A673 (cell line): ENCODE data around the gene TFR2. TPM values are rescaled to one million over a fixed set of nuclear protein-coding genes. Genes with fewer than 3 reads are reported as not detected.
A peak's percentile ranks its signal among the peaks of the same experiment; 100 is the strongest.

Source experiments
- BruUV-seq: library from RNA; stranded (reverse); fragments of 400-500 nt; replicated peaks from 2 replicates; lab custom pipeline; 2021; lab: Mats Ljungman, UMichigan
- CTCF ChIA-PET: fragments of 300-600 bp; sonication (Branson Sonifier 250); formaldehyde crosslinking; loops from one replicate; lab custom pipeline; 2022; ENCODE audit warnings: antibody characterized with exemption; lab: Charles Lee
- POLR2A ChIA-PET: fragments of 300-600 bp; sonication (Branson Sonifier 250); formaldehyde crosslinking; loops from one replicate; lab custom pipeline; 2022; ENCODE audit warnings: antibody characterized with exemption; ENCODE audit not compliant: low non-redundant PET; lab: Charles Lee
- DNase-seq: peaks from one replicate; pipeline ENCODE4 v3.0.0-alpha.2; 2015; ENCODE audit warnings: low spot score
- H3K27ac ChIP-seq: fragments of 200-600 bp; sonication (generic); 2 replicates; pipeline ENCODE4 v1.5.1; 2016; ENCODE audit warnings: mixed run types, low read depth, mild to moderate bottlenecking, mixed read lengths, antibody characterized with exemption, low read length; ENCODE audit not compliant: poor library complexity, severe bottlenecking
- H3K27me3 ChIP-seq: fragments of 200-600 bp; sonication (generic); replicated peaks from 2 replicates; pipeline ENCODE4 v1.6.1; 2017; ENCODE audit warnings: mixed run types, low read depth, mild to moderate bottlenecking, mixed read lengths, antibody characterized with exemption, low read length; ENCODE audit not compliant: insufficient read depth, poor library complexity
- H3K36me3 ChIP-seq: fragments of 200-600 bp; sonication (generic); 2 replicates; pipeline ENCODE4 v1.6.1; 2016; ENCODE audit warnings: mixed run types, mild to moderate bottlenecking, mixed read lengths, antibody characterized with exemption, low read length; ENCODE audit not compliant: insufficient read depth, poor library complexity, severe bottlenecking
- H3K4me1 ChIP-seq: fragments of 200-600 bp; sonication (generic); 2 replicates; pipeline ENCODE4 v1.6.1; 2017; ENCODE audit warnings: mixed run types, mild to moderate bottlenecking, mixed read lengths, antibody characterized with exemption, low read length; ENCODE audit not compliant: insufficient read depth, poor library complexity, severe bottlenecking
- H3K4me3 ChIP-seq: fragments of 200-600 bp; sonication (generic); 2 replicates; pipeline ENCODE4 v1.5.1; 2016; ENCODE audit warnings: low read depth, mixed run types, mild to moderate bottlenecking, mixed read lengths, low read length; ENCODE audit not compliant: poor library complexity, severe bottlenecking
- H3K9me3 ChIP-seq: fragments of 200-600 bp; sonication (generic); 2 replicates; pipeline ENCODE4 v1.6.1; 2016; ENCODE audit warnings: mixed run types, low read depth, mild to moderate bottlenecking, mixed read lengths, antibody characterized with exemption, low read length; ENCODE audit not compliant: poor library complexity, severe bottlenecking
- CTCF ChIP-seq: fragments of 300-800, 200-600 bp; sonication (generic); conservative IDR thresholded peaks from 2 replicates; pipeline ENCODE4 v1.5.1; 2017; ENCODE audit warnings: low read depth, mild to moderate bottlenecking, antibody characterized with exemption, low read length, moderate library complexity, mixed read lengths
- EZH2 ChIP-seq: fragments of 200-600 bp; sonication (generic); IDR thresholded peaks from 2 replicates; pipeline ENCODE4 v1.6.1; 2017; ENCODE audit warnings: borderline replicate concordance, low read depth, mild to moderate bottlenecking, mixed read lengths, antibody characterized with exemption, low read length; ENCODE audit not compliant: poor library complexity, severe bottlenecking
- intact Hi-C: fragments of 100-400 bp; cut with micrococcal nuclease; formaldehyde crosslinking; loops from one replicate; pipeline ENCODE4 v1.10.0; 2022; ENCODE audit not compliant: unreplicated experiment
- total RNA-seq: library from RNA; stranded (reverse); gene quantifications from 2 replicates; pipeline ENCODE4 v1.2.3, GENCODE V29; 2021

TFR2 gene
- total RNA-seq, 1 experiment from 2014 or later = 2.0 TPM

- Histone ChIP-seq H3K36me3 (peaks cover 17% of the 10 kb centered on the region), H3K4me1 (peaks cover 1% of the 10 kb centered on the region), H3K27me3 (no peaks in the 10 kb centered on the region), H3K4me3 (no peak overlapping the region), H3K27ac (no peak overlapping the region), H3K9me3 (no peaks in the 10 kb centered on the region)
- no TSS peak for BruUV-seq
- no peak for DNase-seq
- intact Hi-C loops = no loop called here
- no peak for TF ChIP-seq CTCF
- no peak for TF ChIP-seq EZH2
- POLR2A ChIA-PET = no interaction called here
- CTCF ChIA-PET = no interaction called here
Observed at GRCh38 chr7:100575206-100575631, 66.1 kb downstream of the TFR2 start.

- H3K27ac ChIP-seq = no peak overlapping the region
- ChIA-PET POLR2A (no interaction called here), CTCF (no interaction called here)
- intact Hi-C loops = no loop called here
- H3K9me3 ChIP-seq = no peaks in the 10 kb centered on the region
- TF ChIP-seq CTCF (no peak), EZH2 (no peak)
- peaks cover 11% of the 10 kb centered on the region for H3K36me3 ChIP-seq
- H3K27me3 ChIP-seq = no peaks in the 10 kb centered on the region
- no TSS peak for BruUV-seq
- H3K4me1 ChIP-seq = peaks cover 8% of the 10 kb centered on the region
- DNase-seq = no peak
- no peak overlapping the region for H3K4me3 ChIP-seq
Observed at GRCh38 chr7:100574362-100575205, 66.8 kb downstream of the TFR2 start.

- intact Hi-C loops = no loop called here
- no peak within 1 kb of the TSS for H3K27ac ChIP-seq
- H3K4me3 ChIP-seq = no peak within 1 kb of the TSS
- TF ChIP-seq EZH2 (no peak), CTCF (0 out of 2 replicates have a peak, but pooled peaks have one; percentile 12)
- no peak for DNase-seq
- CTCF ChIA-PET = interaction anchor here (0.6 kb wide), 1 partner anchor 10 kb away, joined by 5 read pairs; no protein-coding TSS in a partner anchor
- no peaks in the 10 kb centered on the region for H3K9me3 ChIP-seq
- no TSS peak for BruUV-seq
- H3K4me1 ChIP-seq = peaks cover 14% of the 10 kb centered on the region
- peaks cover 11% of the 10 kb centered on the region for H3K36me3 ChIP-seq
- no peaks in the 10 kb centered on the region for H3K27me3 ChIP-seq
- POLR2A ChIA-PET = no interaction called here
Observed at GRCh38 chr7:100573691-100574361, 67.5 kb downstream of the TFR2 start, which contains the start of gene SAP25. Gene SAP25, minus strand, starts transcription at chr7:100573900. Its CDS starts 158 bp downstream, at chr7:100573742.
